ENCODE results near the gene FBN2.

- TF ChIP-seq CTCF (IDR thresholded peaks at IDR 0.05) (no peak), POLR2A (IDR thresholded peaks at IDR 0.05) (no peak)
Observed at GRCh38 chr5:128494516-128494915, 43.5 kb downstream of the FBN2 start.

All from lower leg skin (tissue), 3 donors.